ENCODE results near the gene EXOC6B.

Gene EXOC6B

GRCh38 chr2:72747344-72747743 is 78.5 kb downstream of the EXOC6B start:
- Mint-ChIP-seq H3K27me3 (no peaks in the 10 kb centered on the region), H3K4me3 (no peak overlapping the region), H3K27ac (no peak overlapping the region), H3K36me3 (no peaks in the 10 kb centered on the region), H3K4me1 (no peaks in the 10 kb centered on the region), H3K9me3 (no peaks in the 10 kb centered on the region)
- no peak for ATAC-seq

GRCh38 chr2:72745679-72746368 is 80.0 kb downstream of the EXOC6B start:
- no peaks in the 10 kb centered on the region for H3K4me1 Mint-ChIP-seq
- no peaks in the 10 kb centered on the region for H3K9me3 Mint-ChIP-seq
- no peak for ATAC-seq
- no peaks in the 10 kb centered on the region for H3K27me3 Mint-ChIP-seq
- H3K36me3 Mint-ChIP-seq, result no peaks in the 10 kb centered on the region
- H3K27ac Mint-ChIP-seq, result no peak overlapping the region
- no peak overlapping the region for H3K4me3 Mint-ChIP-seq

- Mint-ChIP-seq H3K27me3 (no peaks in the 10 kb centered on the region), H3K27ac (no peak overlapping the region), H3K4me1 (no peaks in the 10 kb centered on the region), H3K4me3 (no peak overlapping the region), H3K9me3 (no peaks in the 10 kb centered on the region), H3K36me3 (no peaks in the 10 kb centered on the region)
- no peak for ATAC-seq
These were observed 81.8 kb downstream of the EXOC6B start for GRCh38 chr2:72744049-72744448.

GRCh38 chr2:72743481-72743880 is 82.4 kb downstream of the EXOC6B start:
- Mint-ChIP-seq H3K4me3 (no peak overlapping the region), H3K27ac (no peak overlapping the region), H3K9me3 (no peaks in the 10 kb centered on the region), H3K4me1 (no peaks in the 10 kb centered on the region), H3K36me3 (no peaks in the 10 kb centered on the region), H3K27me3 (no peaks in the 10 kb centered on the region)
- ATAC-seq, result no peak

- Mint-ChIP-seq H3K27ac (no peak overlapping the region), H3K36me3 (no peaks in the 10 kb centered on the region), H3K27me3 (no peaks in the 10 kb centered on the region), H3K4me3 (no peak overlapping the region), H3K4me1 (no peaks in the 10 kb centered on the region), H3K9me3 (no peaks in the 10 kb centered on the region)
- no peak for ATAC-seq
These were observed 87.7 kb downstream of the EXOC6B start for GRCh38 chr2:72738096-72738495.

GRCh38 chr2:72734432-72734831 is 91.4 kb downstream of the EXOC6B start:
- ATAC-seq, result no peak
- Mint-ChIP-seq H3K4me3 (no peak overlapping the region), H3K27me3 (no peaks in the 10 kb centered on the region), H3K27ac (no peak overlapping the region), H3K9me3 (no peaks in the 10 kb centered on the region), H3K36me3 (peaks cover 13% of the 10 kb centered on the region), H3K4me1 (no peaks in the 10 kb centered on the region)

GRCh38 chr2:72731116-72731515 is 94.7 kb downstream of the EXOC6B start:
- Mint-ChIP-seq H3K4me1 (no peaks in the 10 kb centered on the region), H3K9me3 (no peaks in the 10 kb centered on the region), H3K27me3 (no peaks in the 10 kb centered on the region), H3K4me3 (no peak overlapping the region), H3K27ac (no peak overlapping the region), H3K36me3 (peaks cover 14% of the 10 kb centered on the region)
- no peak for ATAC-seq

GRCh38 chr2:72727356-72727755 is 98.5 kb downstream of the EXOC6B start:
- Mint-ChIP-seq H3K36me3 (peaks cover 13% of the 10 kb centered on the region), H3K27me3 (no peaks in the 10 kb centered on the region), H3K9me3 (no peaks in the 10 kb centered on the region), H3K4me3 (no peak overlapping the region), H3K27ac (no peak overlapping the region), H3K4me1 (no peaks in the 10 kb centered on the region)
- ATAC-seq, result no peak

GRCh38 chr2:72723769-72724370 is 102.0 kb downstream of the EXOC6B start:
- H3K9me3 Mint-ChIP-seq, result no peaks in the 10 kb centered on the region
- no peaks in the 10 kb centered on the region for H3K27me3 Mint-ChIP-seq
- no peak overlapping the region for H3K27ac Mint-ChIP-seq
- ATAC-seq, result no peak
- H3K4me1 Mint-ChIP-seq, result no peaks in the 10 kb centered on the region
- peaks cover 16% of the 10 kb centered on the region for H3K36me3 Mint-ChIP-seq
- H3K4me3 Mint-ChIP-seq, result no peak overlapping the region

GRCh38 chr2:72722492-72723070 is 103.3 kb downstream of the EXOC6B start:
- ATAC-seq, result no peak
- Mint-ChIP-seq H3K27me3 (no peaks in the 10 kb centered on the region), H3K4me3 (no peak overlapping the region), H3K36me3 (peaks cover 21% of the 10 kb centered on the region), H3K27ac (no peak overlapping the region), H3K4me1 (no peaks in the 10 kb centered on the region), H3K9me3 (no peaks in the 10 kb centered on the region)

- Mint-ChIP-seq H3K4me3 (no peak overlapping the region), H3K27me3 (no peaks in the 10 kb centered on the region), H3K36me3 (peaks cover 27% of the 10 kb centered on the region), H3K4me1 (no peaks in the 10 kb centered on the region), H3K9me3 (no peaks in the 10 kb centered on the region), H3K27ac (no peak overlapping the region)
- no peak for ATAC-seq
These were observed 106.4 kb downstream of the EXOC6B start for GRCh38 chr2:72719416-72719815.

- Mint-ChIP-seq H3K36me3 (peaks cover 27% of the 10 kb centered on the region), H3K27ac (no peak overlapping the region), H3K4me1 (no peaks in the 10 kb centered on the region), H3K9me3 (no peaks in the 10 kb centered on the region), H3K4me3 (no peak overlapping the region), H3K27me3 (no peaks in the 10 kb centered on the region)
- no peak for ATAC-seq
These were observed 107.0 kb downstream of the EXOC6B start for GRCh38 chr2:72718876-72719275.

GRCh38 chr2:72716601-72717000 is 109.2 kb downstream of the EXOC6B start:
- H3K4me1 Mint-ChIP-seq, result no peaks in the 10 kb centered on the region
- peaks cover 38% of the 10 kb centered on the region for H3K36me3 Mint-ChIP-seq
- no peak for ATAC-seq
- H3K4me3 Mint-ChIP-seq, result no peak overlapping the region
- no peaks in the 10 kb centered on the region for H3K27me3 Mint-ChIP-seq
- no peaks in the 10 kb centered on the region for H3K9me3 Mint-ChIP-seq
- H3K27ac Mint-ChIP-seq, result no peak overlapping the region

- Mint-ChIP-seq H3K27me3 (no peaks in the 10 kb centered on the region), H3K4me1 (peaks cover 12% of the 10 kb centered on the region), H3K27ac (no peak overlapping the region), H3K9me3 (no peaks in the 10 kb centered on the region), H3K4me3 (no peak overlapping the region), H3K36me3 (peaks cover 33% of the 10 kb centered on the region)
- ATAC-seq, result no peak
These were observed 112.0 kb downstream of the EXOC6B start for GRCh38 chr2:72713857-72714256.

GRCh38 chr2:72712977-72713376 is 112.9 kb downstream of the EXOC6B start:
- Mint-ChIP-seq H3K4me3 (no peak overlapping the region), H3K27ac (no peak overlapping the region), H3K36me3 (peaks cover 32% of the 10 kb centered on the region), H3K9me3 (no peaks in the 10 kb centered on the region), H3K27me3 (no peaks in the 10 kb centered on the region), H3K4me1 (peaks cover 12% of the 10 kb centered on the region)
- no peak for ATAC-seq

- Mint-ChIP-seq H3K27me3 (no peaks in the 10 kb centered on the region), H3K27ac (no peak overlapping the region), H3K4me3 (no peak overlapping the region), H3K4me1 (peaks cover 12% of the 10 kb centered on the region), H3K9me3 (no peaks in the 10 kb centered on the region), H3K36me3 (peaks cover 27% of the 10 kb centered on the region)
- no peak for ATAC-seq
These were observed 113.5 kb downstream of the EXOC6B start for GRCh38 chr2:72712304-72712703.

All from stimulated activated memory B cell treated with anti-CD40 and anti-IgM and Interleukin-4, amounts not matched to agents 10 μg/mL and 1 μg/mL and 100 μg/mL, for 72 hours (primary cell).